Measurements from ENCODE around the gene PITPNM1. TPM values are rescaled to one million over a fixed set of nuclear protein-coding genes. Genes with fewer than 3 reads are reported as not detected.

The PITPNM1 gene
- total and polyA plus RNA-seq, 9 donors, result 3.1 to 77.2 (median 6.1) TPM

- Histone ChIP-seq H3K4me3 (no peak within 1 kb of the TSS), H3K36me3 (no peaks in the 10 kb centered on the region), H3K4me1 (ENCODE audit: insufficient read depth) (no peaks in the 10 kb centered on the region), H3K27me3 (no peaks in the 10 kb centered on the region), H3K27ac (no peak within 1 kb of the TSS), H3K9me3 (no peaks in the 10 kb centered on the region)
- TF ChIP-seq CTCF (IDR thresholded peaks at IDR 0.05), result no peak
- TF ChIP-seq POLR2A (IDR thresholded peaks at IDR 0.05), result no peak
- TF ChIP-seq EP300 (IDR thresholded peaks at IDR 0.05), result no peak
- intact Hi-C loops (cut with DNase I), result no loop called here
- WGBS, 3 donors, result 73 to 81% (median 79%) methylated on average over 20 to 23 of the region's 23 CpGs
- DNase-seq, result no peak
These were observed 17.8 kb upstream of the PITPNM1 start, which contains the start of gene CABP2 for GRCh38 chr11:67522844-67523555. TSS of gene CABP2 (minus strand) at chr11:67523446. CDS start at chr11:67523326, 120 bp downstream.

- no peak for DNase-seq
- 88 to 94% (median 88%) methylated on average over 15 of the region's 15 CpGs for WGBS, 3 donors
- Histone ChIP-seq H3K27ac (no peak overlapping the region), H3K4me3 (no peak overlapping the region), H3K9me3 (no peaks in the 10 kb centered on the region), H3K4me1 (ENCODE audit: insufficient read depth) (no peaks in the 10 kb centered on the region), H3K36me3 (no peaks in the 10 kb centered on the region), H3K27me3 (no peaks in the 10 kb centered on the region)
- intact Hi-C loops (cut with DNase I), result no loop called here
- TF ChIP-seq EP300 (IDR thresholded peaks at IDR 0.05) (no peak), POLR2A (IDR thresholded peaks at IDR 0.05) (no peak), CTCF (IDR thresholded peaks at IDR 0.05) (no peak)
These were observed 17.2 kb upstream of the PITPNM1 start for GRCh38 chr11:67522338-67522737.

- 72 to 77% (median 73%) methylated on average over 10 of the region's 10 CpGs for WGBS, 3 donors
- H3K27ac ChIP-seq, result no peak overlapping the region
- no peaks in the 10 kb centered on the region for H3K27me3 ChIP-seq
- no peak overlapping the region for H3K4me3 ChIP-seq
- no peaks in the 10 kb centered on the region for H3K4me1 ChIP-seq (ENCODE audit: insufficient read depth)
- TF ChIP-seq EP300 (IDR thresholded peaks at IDR 0.05) (no peak), POLR2A (IDR thresholded peaks at IDR 0.05) (no peak), CTCF (IDR thresholded peaks at IDR 0.05) (no peak)
- no peak for DNase-seq
- intact Hi-C loops (cut with DNase I), result no loop called here
- no peaks in the 10 kb centered on the region for H3K9me3 ChIP-seq
- no peaks in the 10 kb centered on the region for H3K36me3 ChIP-seq
These were observed 16.8 kb upstream of the PITPNM1 start for GRCh38 chr11:67521924-67522323.

- Histone ChIP-seq H3K27ac (no peak overlapping the region), H3K4me1 (ENCODE audit: insufficient read depth) (no peaks in the 10 kb centered on the region), H3K27me3 (no peaks in the 10 kb centered on the region), H3K9me3 (no peaks in the 10 kb centered on the region), H3K36me3 (no peaks in the 10 kb centered on the region), H3K4me3 (no peak overlapping the region)
- 79 to 87% (median 83%) methylated on average over 16 of the region's 16 CpGs for WGBS, 3 donors
- no peak for DNase-seq
- intact Hi-C loops (cut with DNase I), result no loop called here
- TF ChIP-seq CTCF (IDR thresholded peaks at IDR 0.05) (no peak), EP300 (IDR thresholded peaks at IDR 0.05) (no peak), POLR2A (IDR thresholded peaks at IDR 0.05) (no peak)
These were observed 16.0 kb upstream of the PITPNM1 start for GRCh38 chr11:67520856-67521824.
